GM23248 (cell line): ENCODE data around the gene MUSK.

Experiments used
- EZH2 ChIP-seq: fragments of 200-600 bp; sonication (generic); IDR thresholded peaks from 2 replicates; pipeline ENCODE4 v1.6.1; 2018; ENCODE audit warnings: antibody characterized with exemption, mild to moderate bottlenecking; ENCODE audit not compliant: insufficient read depth, poor library complexity, severe bottlenecking
- EZH2phosphoT487 ChIP-seq: fragments of 200-600 bp; sonication (generic); IDR thresholded peaks from 2 replicates; pipeline ENCODE4 v1.6.1; 2018; ENCODE audit warnings: antibody characterized with exemption, moderate library complexity, mild to moderate bottlenecking, low read depth; ENCODE audit not compliant: insufficient read depth

DNA sequence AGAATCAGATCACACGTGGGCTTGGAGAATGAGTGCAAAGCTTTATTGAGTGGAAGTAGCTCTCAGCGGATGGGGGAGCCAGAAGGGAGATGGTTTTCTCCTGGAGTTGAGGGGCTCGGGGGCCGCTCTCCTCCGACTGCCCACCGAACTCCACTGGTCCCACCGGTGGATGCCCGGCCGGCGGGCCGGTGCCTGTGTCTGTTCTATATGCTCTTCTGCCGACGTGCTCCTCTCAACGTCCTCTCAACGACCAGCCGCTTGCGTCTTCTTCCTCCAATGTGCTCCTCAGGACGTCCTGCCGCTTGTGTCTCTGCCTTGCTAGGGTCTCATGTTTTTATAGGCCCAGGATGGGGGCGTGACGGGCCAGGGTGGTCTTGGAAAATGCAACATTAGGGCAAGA is 161.9 kb downstream of the MUSK start:
- TF ChIP-seq EZH2, result no peak
- no peak for TF ChIP-seq EZH2phosphoT487
